NCI-H345 (cell line): ENCODE measurements around the gene HORMAD2.

ENCODE experiments used
- DNase-seq: peaks from one replicate; lab custom pipeline; 2025; lab: John Stamatoyannopoulos, UW

Gene HORMAD2

GRCh38 chr22:30113494-30113893 is 33.2 kb downstream of the HORMAD2 start:
- DNase-seq = no peak

DNA sequence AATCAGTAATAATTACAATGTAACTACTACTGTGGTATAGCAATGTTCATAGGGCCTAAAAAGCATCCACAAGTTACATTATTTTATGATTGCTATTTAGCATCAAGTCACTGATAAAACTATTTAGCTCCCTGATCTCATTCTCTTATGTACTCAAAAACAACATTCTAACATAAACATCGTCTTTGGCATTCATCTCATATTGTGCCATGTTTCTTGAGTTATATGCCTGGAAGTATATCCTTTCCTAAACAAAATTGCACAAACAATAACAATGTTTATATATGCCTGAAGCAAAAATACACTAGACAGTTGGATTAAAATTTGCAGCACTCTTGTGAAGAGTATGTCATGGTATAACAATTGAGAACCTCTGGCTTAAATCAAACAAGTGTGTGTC is 34.1 kb downstream of the HORMAD2 start:
- DNase-seq = no peak

- DNase-seq = no peak
These were observed 35.4 kb downstream of the HORMAD2 start for GRCh38 chr22:30115705-30116104.

DNA sequence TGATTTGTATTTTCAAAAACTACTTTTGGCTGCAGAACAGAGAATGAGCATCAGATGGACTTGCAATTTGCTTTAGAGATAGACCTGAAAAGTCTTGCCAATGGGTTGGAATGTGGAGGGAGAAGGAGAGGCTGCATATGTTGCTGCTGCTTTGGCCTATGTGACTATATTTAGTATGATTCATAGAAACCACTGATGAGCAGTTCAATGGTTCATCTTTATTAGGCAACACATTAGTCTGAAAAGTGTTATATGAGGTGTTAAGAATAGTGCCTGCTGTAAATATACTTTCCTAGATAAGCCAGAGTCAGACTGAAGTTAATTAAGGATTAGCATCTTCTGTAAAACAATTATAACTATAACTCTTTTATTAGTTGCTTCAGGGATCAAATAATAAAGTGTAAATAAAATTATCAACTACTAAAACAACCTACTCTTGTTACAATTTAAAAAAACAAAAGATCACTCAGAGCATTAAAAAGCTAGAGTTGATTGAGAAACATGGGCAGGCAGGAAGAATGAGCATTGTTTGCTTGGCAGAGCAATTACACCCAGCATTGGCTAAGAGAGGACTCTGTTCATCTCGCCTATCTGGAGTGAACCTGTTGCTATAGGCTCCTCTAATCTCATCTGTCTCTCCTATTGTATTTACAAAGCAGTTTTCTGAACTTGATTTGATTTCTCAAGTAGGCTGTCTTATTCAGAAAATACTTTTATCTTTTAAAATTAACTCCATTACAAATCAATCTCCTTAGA is 36.3 kb downstream of the HORMAD2 start:
- no peak for DNase-seq

- DNase-seq = no peak
These were observed 37.0 kb downstream of the HORMAD2 start for GRCh38 chr22:30117256-30117655.

- DNase-seq = no peak
These were observed 38.0 kb downstream of the HORMAD2 start for GRCh38 chr22:30118291-30118690.

- DNase-seq = no peak
These were observed 41.7 kb downstream of the HORMAD2 start for GRCh38 chr22:30121960-30122359.

GRCh38 chr22:30123463-30123862 is 43.2 kb downstream of the HORMAD2 start:
- DNase-seq = no peak

DNA sequence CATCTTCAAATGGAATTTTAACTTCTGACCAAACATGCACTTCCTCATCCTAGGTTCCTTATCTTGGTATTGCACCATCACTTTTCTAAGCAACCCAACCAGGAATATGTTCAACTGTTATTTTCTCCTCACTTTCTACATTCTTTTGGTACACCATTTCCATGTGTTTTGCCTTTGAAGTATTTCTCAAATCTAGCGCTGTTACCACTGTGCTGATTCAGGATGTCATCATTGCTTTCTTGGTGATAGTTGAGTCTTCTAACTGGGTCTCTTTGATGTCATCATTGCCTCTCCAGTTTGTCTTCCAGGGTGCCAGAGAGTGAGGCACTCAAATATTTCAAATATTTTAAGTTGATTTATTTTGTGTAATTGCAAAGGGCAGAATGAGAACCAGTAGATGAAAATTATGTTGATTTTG is 47.5 kb downstream of the HORMAD2 start:
- DNase-seq = no peak

DNA sequence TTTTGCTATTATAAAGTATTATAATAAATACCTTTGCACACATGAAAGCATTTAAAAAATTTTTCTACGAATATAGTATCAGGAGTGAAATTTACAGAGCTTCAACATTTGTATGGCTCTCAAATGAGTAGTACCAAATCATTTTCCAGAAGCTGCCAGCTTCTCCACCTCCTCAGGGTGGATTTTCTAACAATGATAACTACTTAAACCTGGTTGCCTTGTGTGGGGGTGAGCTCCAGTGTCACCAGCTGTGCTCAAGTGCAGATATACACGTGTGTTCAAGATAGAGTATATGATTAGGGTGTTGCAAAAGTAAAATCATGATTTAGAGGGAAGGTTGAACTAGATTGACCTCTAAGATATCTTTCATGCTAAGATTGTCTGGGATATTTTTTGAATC is 48.2 kb downstream of the HORMAD2 start:
- DNase-seq = no peak

GRCh38 chr22:30129636-30130035 is 49.4 kb downstream of the HORMAD2 start:
- DNase-seq = no peak

- DNase-seq = no peak
These were observed 52.2 kb downstream of the HORMAD2 start for GRCh38 chr22:30132290-30132996.

DNA sequence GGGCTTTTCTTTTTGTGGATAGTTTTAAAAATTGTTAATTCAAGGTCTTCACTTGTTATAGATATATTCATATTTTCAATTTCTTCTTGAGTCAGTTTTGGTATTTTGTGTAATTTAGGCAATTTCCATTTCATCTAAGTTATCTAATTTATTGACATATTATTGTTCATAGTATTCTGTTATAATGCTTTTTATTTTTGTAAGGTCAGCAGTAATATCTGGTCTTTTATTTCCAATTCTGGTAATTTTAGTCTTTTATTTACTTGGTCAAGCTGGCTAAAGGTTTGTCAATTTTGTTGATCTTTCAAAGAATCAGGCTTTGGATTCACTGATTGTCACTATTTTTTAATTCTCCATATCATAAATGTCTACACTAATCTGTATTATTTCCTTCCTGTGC is 60.1 kb downstream of the HORMAD2 start:
- no peak for DNase-seq

DNA sequence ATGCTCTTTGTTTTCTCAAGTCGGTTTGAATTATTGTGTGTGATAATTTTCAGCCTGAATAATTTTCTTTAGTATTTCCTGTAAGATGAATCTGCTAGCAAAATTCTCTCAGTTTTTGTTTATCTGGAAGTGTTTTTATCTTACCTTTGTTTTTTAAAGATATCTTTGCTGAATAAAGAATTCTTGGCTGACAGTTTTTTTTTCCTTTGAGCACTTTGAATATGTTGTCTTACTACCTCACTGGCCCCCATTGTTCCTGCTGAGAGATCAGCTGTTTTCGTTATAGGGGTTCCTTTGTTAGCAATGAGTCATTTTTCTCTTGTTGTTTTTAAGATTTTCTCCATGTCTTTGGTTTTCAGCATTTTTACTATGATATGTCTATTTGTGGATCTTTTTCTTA is 63.0 kb downstream of the HORMAD2 start:
- no peak for DNase-seq

DNA sequence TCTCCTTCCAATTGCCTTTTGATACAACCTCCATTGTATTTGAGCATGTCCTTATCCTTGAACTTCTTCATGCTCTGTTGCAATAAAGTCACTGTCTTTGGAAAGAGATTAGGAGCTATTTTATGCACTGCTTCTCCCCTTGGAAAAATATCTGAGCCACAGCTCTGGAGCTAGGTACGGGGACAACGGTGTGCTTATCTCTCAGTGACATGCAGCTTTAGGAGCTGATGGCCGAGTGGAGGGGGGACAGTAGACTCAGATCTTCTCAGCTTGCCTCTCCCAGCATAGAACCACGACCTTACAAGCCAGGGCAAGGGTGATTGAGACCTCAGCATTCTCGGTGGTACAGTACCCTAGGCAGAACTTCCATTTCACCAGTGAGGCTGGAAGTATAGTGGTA is 64.1 kb downstream of the HORMAD2 start:
- no peak for DNase-seq

GRCh38 chr22:30150212-30150611 is 69.9 kb downstream of the HORMAD2 start:
- no peak for DNase-seq

DNA sequence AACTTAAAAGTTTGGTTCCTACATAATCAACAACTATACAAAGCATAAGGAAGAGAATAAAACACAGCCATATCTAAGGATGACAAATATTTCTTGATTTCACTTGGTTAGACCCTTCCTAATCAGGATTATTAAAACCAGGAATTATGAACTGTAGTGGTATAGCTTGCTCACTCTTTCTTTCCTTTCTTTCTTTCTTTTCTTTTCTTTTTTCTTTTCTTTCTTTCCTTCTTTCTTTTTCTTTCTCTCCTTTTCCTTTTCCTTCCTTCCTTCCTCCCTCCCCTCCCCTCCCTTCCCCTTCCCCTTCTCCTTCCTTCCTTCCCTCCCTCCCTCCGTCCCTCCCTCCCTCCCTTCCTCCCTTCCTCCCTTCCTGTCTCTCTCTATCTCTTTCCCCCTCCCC is 78.0 kb downstream of the HORMAD2 start:
- no peak for DNase-seq

DNA sequence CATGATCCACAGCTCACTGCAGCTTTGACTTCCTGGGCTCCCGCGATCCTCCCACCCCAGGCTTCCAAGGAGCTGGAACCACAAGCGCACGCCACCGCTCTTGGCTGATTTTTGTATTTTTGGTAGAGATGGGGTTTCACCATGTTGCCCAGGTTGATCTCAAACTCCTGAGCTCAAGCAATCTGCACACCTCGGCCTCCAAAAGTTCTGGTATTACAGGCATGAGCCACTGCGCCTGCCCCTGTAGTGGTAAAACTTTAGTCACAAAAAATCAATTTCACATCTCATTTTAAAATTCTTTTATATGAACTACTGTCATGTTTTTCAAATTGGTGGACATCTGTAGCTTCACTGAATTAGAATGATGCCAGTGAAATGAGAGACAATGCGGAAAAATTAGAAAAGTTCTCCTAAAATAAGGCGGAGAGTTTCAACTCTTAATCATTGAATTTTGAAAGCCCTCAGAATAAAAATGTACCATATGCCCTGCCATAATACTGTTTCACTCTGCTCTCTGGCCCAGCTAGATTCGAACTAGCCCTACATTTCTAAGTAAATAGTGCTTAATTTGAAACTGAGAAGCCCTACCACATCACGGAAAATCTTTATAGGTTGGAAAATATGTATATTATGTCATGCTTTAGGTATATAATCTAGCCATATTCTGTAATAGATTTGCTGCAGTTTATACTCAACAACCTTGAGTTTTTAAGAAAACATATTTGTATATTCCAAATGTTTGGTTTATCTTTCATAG is 78.7 kb downstream of the HORMAD2 start:
- DNase-seq = no peak

DNA sequence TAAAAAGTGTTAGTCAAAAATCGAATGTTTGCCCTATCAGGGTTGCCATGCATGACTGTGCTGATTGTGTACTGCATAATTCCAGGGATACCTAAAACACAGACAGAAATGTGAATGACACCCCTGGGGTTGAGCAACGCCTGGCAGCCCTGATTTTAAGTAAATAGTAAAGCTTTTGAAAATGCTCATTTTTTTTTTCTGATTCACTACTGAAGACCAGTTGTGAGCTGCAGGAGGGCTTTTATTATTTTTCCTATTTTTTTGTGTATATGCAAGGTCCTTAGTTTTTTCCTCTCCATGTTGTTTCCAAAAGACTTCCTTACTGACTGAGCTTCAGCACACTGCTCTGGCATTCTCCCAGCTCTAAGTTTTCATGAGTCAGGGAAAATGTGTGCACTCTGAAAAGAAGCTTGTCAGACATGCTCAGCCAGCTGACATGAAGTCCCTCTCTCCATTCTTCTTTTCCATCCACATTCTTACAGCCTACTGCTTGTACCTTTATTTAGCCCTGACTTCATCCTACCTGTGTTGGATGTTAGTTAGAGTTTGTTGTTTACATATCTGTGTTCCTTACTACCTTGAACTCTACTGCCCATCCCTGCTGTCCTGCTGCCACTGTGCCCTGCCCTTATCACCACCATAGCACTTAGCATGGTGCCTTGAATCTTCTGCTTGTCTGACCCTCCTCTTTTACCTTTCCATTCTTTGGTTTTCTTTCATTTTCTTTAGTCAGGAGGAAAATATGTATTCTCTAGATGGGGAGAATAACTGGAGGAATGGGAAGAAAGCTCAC is 79.5 kb downstream of the HORMAD2 start:
- DNase-seq = no peak

DNA sequence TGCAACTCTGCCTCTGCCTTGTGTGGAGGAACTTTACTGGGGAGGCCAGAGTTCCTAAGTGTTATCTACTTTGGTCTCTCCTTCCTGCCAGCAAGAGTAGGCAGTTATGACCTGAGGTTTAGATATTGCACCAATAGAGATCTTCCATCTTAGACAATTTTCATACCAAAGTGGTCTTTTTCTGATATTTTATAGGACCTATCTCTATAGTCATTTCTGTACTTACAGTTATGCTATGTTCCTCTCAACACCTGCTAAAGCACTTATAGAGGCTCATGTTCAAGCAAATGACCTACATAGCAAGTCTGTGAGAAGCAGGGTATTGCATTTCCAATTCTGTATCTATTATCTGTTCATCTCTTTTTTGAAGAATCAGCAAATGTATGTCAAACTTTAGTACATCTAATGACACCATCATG is 80.8 kb downstream of the HORMAD2 start:
- no peak for DNase-seq

- DNase-seq = no peak
These were observed 87.0 kb downstream of the HORMAD2 start for GRCh38 chr22:30167296-30167695.

- no peak for DNase-seq
These were observed 87.5 kb downstream of the HORMAD2 start for GRCh38 chr22:30167734-30168133.
